B cell (primary cell): ENCODE measurements around the gene MAD1L1. TPM values are rescaled to one million over a fixed set of nuclear protein-coding genes. Genes with fewer than 3 reads are reported as not detected.

Experiments
- ATAC-seq: fragments of 200-7000 bp; cut with Tn5 transposase; one replicate; pipeline ENCODE4 v1.10.0; 2021; ENCODE audit warnings: low read depth, mild to moderate bottlenecking, moderate number of reproducible peaks, moderate library complexity
- CTCF ChIA-PET: fragments of 350-600 bp; sonication (Branson Sonifier 250); formaldehyde crosslinking; loops from one replicate; lab custom pipeline; 2021; ENCODE audit warnings: antibody characterized with exemption, inconsistent platforms; lab: Charles Lee
- POLR2A ChIA-PET: fragments of 350-600 bp; sonication (Branson Sonifier 250); formaldehyde crosslinking; loops from one replicate; lab custom pipeline; 2021; ENCODE audit warnings: antibody characterized with exemption; lab: Charles Lee
- DNase-seq: peaks from one replicate; pipeline ENCODE4 v3.0.0; 2013
- H2AFZ ChIP-seq: 2 replicates; pipeline ENCODE4 v1.6.1; 2012; ENCODE audit warnings: mild to moderate bottlenecking, low read depth, low read length; ENCODE audit not compliant: insufficient read depth, poor library complexity, severe bottlenecking
- H3K27ac ChIP-seq, 2 donors: 1 replicate in 1 of 2; 2 replicates in 1 of 2; pipeline ENCODE4 v1.5.1; 2012 to 2013; ENCODE audit warnings: low read length in 2 of 2, mild to moderate bottlenecking in 2 of 2, moderate library complexity in 1 of 2
- H3K27me3 ChIP-seq, 4 experiments: fragments of 200-600 bp in 1 of 4; sonication (generic) in 1 of 4; replicated peaks in 1 of 4; 1 replicate in 2 of 4; 2 replicates in 2 of 4; pipeline versions ENCODE4 v1.6.1 to v1.7.0; 2013 to 2016; ENCODE audit warnings: low read length in 3 of 4, mild to moderate bottlenecking in 2 of 4, mixed read lengths in 1 of 4, moderate library complexity in 1 of 4; ENCODE audit not compliant: insufficient read depth in 4 of 4, control insufficient read depth in 3 of 4; ENCODE audit errors: control extremely low read depth in 1 of 4
- H3K36me3 ChIP-seq, 2 experiments: replicated peaks in 1 of 2; 1 replicate in 1 of 2; 2 replicates in 1 of 2; pipeline versions ENCODE4 v1.6.1 to v1.7.1; 2013; ENCODE audit warnings: low read length in 1 of 2; ENCODE audit not compliant: insufficient read depth in 2 of 2, control insufficient read depth in 1 of 2; ENCODE audit errors: control extremely low read depth in 1 of 2, extremely low read depth in 1 of 2
- H3K4me1 ChIP-seq, 2 donors: fragments of 200-600 bp in 1 of 2; sonication (generic) in 1 of 2; 1 replicate in 1 of 2; 2 replicates in 1 of 2; pipeline versions ENCODE4 v1.5.1 to v1.6.1; 2013 to 2017; ENCODE audit warnings: low read length in 2 of 2; ENCODE audit not compliant: control insufficient read depth in 2 of 2, insufficient read depth in 2 of 2
- H3K4me2 ChIP-seq: replicated peaks from 2 replicates; pipeline ENCODE3; 2012; ENCODE audit warnings: mild to moderate bottlenecking, low read depth, low read length; ENCODE audit not compliant: poor library complexity, severe bottlenecking
- H3K4me3 ChIP-seq, 5 experiments: fragments of 200-600 bp in 1 of 5; sonication (generic) in 1 of 5; 1 replicate in 3 of 5; 2 replicates in 2 of 5; pipeline versions ENCODE4 v1.5.1 to v1.7.0; 2011 to 2016; ENCODE audit warnings: low read length in 4 of 5, mild to moderate bottlenecking in 4 of 5, low read depth in 2 of 5, control low read depth in 1 of 5, moderate library complexity in 1 of 5; ENCODE audit not compliant: insufficient read depth in 1 of 5; ENCODE audit errors: control extremely low read depth in 1 of 5, extremely low read depth in 1 of 5
- H3K79me2 ChIP-seq: fragments of 200-600 bp; sonication (generic); one replicate; pipeline ENCODE4 v1.6.0; 2016; ENCODE audit warnings: low read length; ENCODE audit not compliant: control insufficient read depth, insufficient read depth
- H3K9ac ChIP-seq: fragments of 200-600 bp; sonication (generic); 2 replicates; pipeline ENCODE4 v1.6.1; 2017; ENCODE audit warnings: mild to moderate bottlenecking, low read length, moderate library complexity
- H3K9me3 ChIP-seq, 3 donors: one replicate each; pipeline versions ENCODE4 v1.6.1 to v1.7.1; 2013; ENCODE audit warnings: low read length in 2 of 3; ENCODE audit not compliant: control insufficient read depth in 2 of 3, insufficient read depth in 1 of 3; ENCODE audit errors: control extremely low read depth in 1 of 3
- H4K20me1 ChIP-seq: 2 replicates; pipeline ENCODE4 v1.6.0; 2012; ENCODE audit warnings: mild to moderate bottlenecking, low read length; ENCODE audit not compliant: insufficient read depth, control insufficient read depth, poor library complexity, severe bottlenecking
- H3K27ac Mint-ChIP-seq: one replicate; pipeline ENCODE4 v1.8.0; 2021; ENCODE audit warnings: mixed read lengths
- H3K27me3 Mint-ChIP-seq: one replicate; pipeline ENCODE4 v1.8.0; 2021; ENCODE audit warnings: mixed read lengths
- H3K4me1 Mint-ChIP-seq: one replicate; pipeline ENCODE4 v1.8.0; 2021; ENCODE audit warnings: mixed read lengths
- H3K4me3 Mint-ChIP-seq: one replicate; pipeline ENCODE4 v1.8.0; 2021; ENCODE audit warnings: mixed read lengths
- H3K9me3 Mint-ChIP-seq: one replicate; pipeline ENCODE4 v1.8.0; 2022; ENCODE audit warnings: mixed read lengths; ENCODE audit not compliant: insufficient read depth
- EZH2 ChIP-seq: IDR thresholded peaks from 2 replicates; pipeline ENCODE4 v1.6.1; 2012; ENCODE audit warnings: borderline replicate concordance, low read depth, mild to moderate bottlenecking, moderate library complexity, low read length; ENCODE audit not compliant: insufficient read depth, poor library complexity, severe bottlenecking
- WGBS: methylation state at CpG from one replicate; pipeline ENCODE4 v1.1.5; 2013; ENCODE audit warnings: missing lambda C conversion rate; ENCODE audit not compliant: insufficient coverage; 5-methylcytosine and 5-hydroxymethylcytosine counted together
- intact Hi-C: fragments of 100-400 bp; cut with micrococcal nuclease; formaldehyde crosslinking; loops from one replicate; pipeline ENCODE4 v1.10.0; 2022
- polyA plus RNA-seq: library from polyadenylated mRNA; depleted of rRNA; stranded (reverse); fragments of >200 nt; gene quantifications from 2 replicates; pipeline ENCODE4 v1.2.3, GENCODE V29; 2012
- total RNA-seq, 2 donors: library from RNA; stranded (reverse); fragments of 120-200 nt in 1 of 2; gene quantifications; 1 replicate in 1 of 2; 2 replicates in 1 of 2; pipeline versions ENCODE4 v1.2.3 to v1.2.4, GENCODE V29; 2013 to 2022
- TF ChIP-seq, protein P1 (sequence below): fragments of 200-600 bp; IDR thresholded peaks from one replicate; pipeline ENCODE4 v1.8.0; 2022; ENCODE audit warnings: antibody characterized with exemption, mild to moderate bottlenecking

Gene MAD1L1
- total and polyA plus RNA-seq, 2 donors (not counting 1 experiment from before 2014, with no cell fraction given) = 86.7 to 110 TPM

DNA sequence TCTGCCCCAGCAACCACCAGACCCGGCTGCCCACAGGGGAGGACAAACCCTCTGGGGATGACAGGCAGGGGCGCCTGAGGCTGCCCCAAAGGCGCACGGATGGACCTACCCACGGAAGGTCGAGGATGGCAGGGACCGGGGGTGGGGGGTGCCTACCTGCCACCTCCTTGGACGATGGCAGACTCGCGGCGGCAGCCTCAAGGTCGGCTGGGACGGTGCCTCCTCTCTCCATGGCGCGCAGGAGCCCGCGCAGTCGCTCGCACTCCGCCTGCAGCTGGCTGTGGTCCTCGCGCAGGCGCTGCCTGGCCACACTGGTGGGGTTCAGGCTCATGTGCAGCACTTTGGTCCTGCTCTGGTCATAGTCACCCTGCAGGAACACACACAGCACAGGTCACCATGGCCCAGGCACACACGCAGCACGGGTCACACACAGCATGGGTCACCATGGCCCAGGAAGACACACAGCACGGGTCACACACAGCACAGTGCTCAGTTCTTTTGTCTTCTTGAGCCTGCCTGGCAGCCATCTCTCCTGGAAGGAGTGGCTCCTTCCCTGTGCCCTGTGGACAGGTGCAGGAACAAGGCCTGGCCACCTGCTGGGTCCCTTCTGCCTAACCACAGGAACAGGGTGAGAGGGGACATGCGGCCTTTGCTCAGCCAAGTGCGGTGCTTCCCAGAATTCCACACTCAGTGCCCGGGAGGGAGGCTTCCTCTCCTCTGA, 296.1 kb downstream of the MAD1L1 start:
- no peak overlapping the region for H3K27ac ChIP-seq
- POLR2A ChIA-PET = no interaction called here

GRCh38 chr7:1936006-1936310, 296.8 kb downstream of the MAD1L1 start:
- CTCF ChIA-PET = no interaction called here
- Histone ChIP-seq H3K4me3 (no peak overlapping the region), H2AFZ (no peak overlapping the region), H4K20me1 (peaks cover 38% of the 10 kb centered on the region), H3K9me3 (peaks cover 0 to 6% (median 0%) of the 10 kb centered on the region in 3 donors), H3K36me3 (peaks cover 3 to 49% of the 10 kb centered on the region in 2 experiments), H3K4me2 (no peak overlapping the region), H3K9ac (no peak overlapping the region), H3K79me2 (peaks cover 71% of the 10 kb centered on the region), H3K27ac (no peak overlapping the region), H3K27me3 (no peaks in the 10 kb centered on the region), H3K4me1 (peaks cover 18 to 28% of the 10 kb centered on the region in 2 donors)
- TF ChIP-seq EZH2 = no peak
- TF ChIP-seq, protein P1, sequence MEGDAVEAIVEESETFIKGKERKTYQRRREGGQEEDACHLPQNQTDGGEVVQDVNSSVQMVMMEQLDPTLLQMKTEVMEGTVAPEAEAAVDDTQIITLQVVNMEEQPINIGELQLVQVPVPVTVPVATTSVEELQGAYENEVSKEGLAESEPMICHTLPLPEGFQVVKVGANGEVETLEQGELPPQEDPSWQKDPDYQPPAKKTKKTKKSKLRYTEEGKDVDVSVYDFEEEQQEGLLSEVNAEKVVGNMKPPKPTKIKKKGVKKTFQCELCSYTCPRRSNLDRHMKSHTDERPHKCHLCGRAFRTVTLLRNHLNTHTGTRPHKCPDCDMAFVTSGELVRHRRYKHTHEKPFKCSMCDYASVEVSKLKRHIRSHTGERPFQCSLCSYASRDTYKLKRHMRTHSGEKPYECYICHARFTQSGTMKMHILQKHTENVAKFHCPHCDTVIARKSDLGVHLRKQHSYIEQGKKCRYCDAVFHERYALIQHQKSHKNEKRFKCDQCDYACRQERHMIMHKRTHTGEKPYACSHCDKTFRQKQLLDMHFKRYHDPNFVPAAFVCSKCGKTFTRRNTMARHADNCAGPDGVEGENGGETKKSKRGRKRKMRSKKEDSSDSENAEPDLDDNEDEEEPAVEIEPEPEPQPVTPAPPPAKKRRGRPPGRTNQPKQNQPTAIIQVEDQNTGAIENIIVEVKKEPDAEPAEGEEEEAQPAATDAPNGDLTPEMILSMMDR = no peak
- H3K27me3 Mint-ChIP-seq = no peaks in the 10 kb centered on the region
- H3K27ac Mint-ChIP-seq = peak overlapping the region; percentile 53
- DNase-seq = no peak
- H3K4me3 Mint-ChIP-seq = no peak overlapping the region
- H3K9me3 Mint-ChIP-seq = no peaks in the 10 kb centered on the region
- intact Hi-C loops = no loop called here
- no peak for ATAC-seq
- 99% methylated on average over 8 of the region's 8 CpGs for WGBS
- H3K4me1 Mint-ChIP-seq = peaks cover 45% of the 10 kb centered on the region
- POLR2A ChIA-PET = no interaction called here

More for the DNA sequence above, 296.1 kb downstream of the MAD1L1 start:
- H3K9me3 ChIP-seq = peaks cover 0 to 6% (median 0%) of the 10 kb centered on the region in 3 donors
- H3K9me3 Mint-ChIP-seq = no peaks in the 10 kb centered on the region
- intact Hi-C loops = no loop called here
- peaks cover 46% of the 10 kb centered on the region for H3K4me1 Mint-ChIP-seq
- no peak for DNase-seq
- peaks cover 37% of the 10 kb centered on the region for H4K20me1 ChIP-seq
- H2AFZ ChIP-seq = no peak overlapping the region
- TF ChIP-seq EZH2 = no peak
- peaks cover 25 to 35% of the 10 kb centered on the region in 2 donors for H3K4me1 ChIP-seq
- peaks cover 78% of the 10 kb centered on the region for H3K79me2 ChIP-seq
- no peaks in the 10 kb centered on the region for H3K27me3 Mint-ChIP-seq
- no peak for ATAC-seq
- CTCF ChIA-PET = no interaction called here
- H3K4me2 ChIP-seq = no peak overlapping the region
- no peaks in the 10 kb centered on the region for H3K27me3 ChIP-seq
- H3K4me3 ChIP-seq = no peak overlapping the region
- peaks cover 3 to 42% of the 10 kb centered on the region in 2 experiments for H3K36me3 ChIP-seq
- no peak overlapping the region for H3K9ac ChIP-seq
- peak overlapping the region; percentile 37 for H3K4me3 Mint-ChIP-seq
- H3K27ac Mint-ChIP-seq = peak overlapping the region; percentile 73
- 93% methylated on average over 29 of the region's 29 CpGs for WGBS
